ENCODE measurements around the gene NOC4L. TPM values are rescaled to one million over a fixed set of nuclear protein-coding genes. Genes with fewer than 3 reads are reported as not detected.
A peak's percentile ranks its signal among the peaks of the same experiment; 100 is the strongest.

The NOC4L gene
- total and polyA plus RNA-seq, 2 of the 4 experiments (the other 2 are of a cell fraction), result 5.2 to 13.4 TPM

DNA sequence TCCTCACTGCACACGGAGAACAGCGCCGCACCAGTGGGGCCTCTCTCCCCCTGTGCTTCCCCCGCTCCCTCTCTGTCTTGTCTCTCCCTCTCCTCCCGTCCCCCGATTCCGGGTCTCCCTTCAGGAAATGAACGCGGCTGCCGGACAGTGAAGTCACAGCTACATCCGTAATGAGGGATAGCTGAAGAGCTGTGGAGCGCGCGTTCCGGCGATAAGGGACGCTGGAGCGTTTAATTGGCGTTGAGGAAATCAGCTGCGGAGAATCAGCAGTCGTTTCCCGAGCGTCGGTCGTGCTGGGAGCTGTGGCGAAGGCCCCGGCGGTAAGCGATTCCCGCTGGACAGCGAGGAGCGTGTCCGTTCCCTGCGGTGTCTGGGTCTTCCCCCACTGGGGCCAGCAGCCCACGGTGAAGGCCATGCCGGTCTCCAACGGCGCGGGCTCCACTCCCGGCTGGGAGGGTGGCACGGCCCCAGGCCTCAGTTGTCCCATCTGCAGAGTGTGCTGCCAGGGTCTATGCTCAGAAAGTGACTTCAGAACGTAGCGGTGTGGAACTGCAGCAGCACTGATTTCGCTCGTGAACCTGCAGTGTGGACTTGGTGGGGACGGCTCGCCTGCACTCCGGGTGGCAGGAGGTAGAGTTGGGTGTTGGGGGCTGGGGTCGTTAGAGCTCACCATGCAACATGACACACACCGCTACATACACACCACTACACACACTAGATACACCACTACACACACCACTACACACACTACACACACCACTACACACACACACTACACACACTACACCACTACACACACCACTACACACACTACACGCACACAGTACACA, 10.9 kb downstream of the NOC4L start:
- WGBS, 2 experiments (ENCODE audit: extremely low coverage in 2 of 2, insufficient read length in 1 of 2), result 84 to 100% methylated on average over 1 to 26 of the region's 51 CpGs
- Histone ChIP-seq H4K91ac (ENCODE audit: insufficient read depth, low read depth, low read length) (no peak overlapping the region), H3K4me3 (ENCODE audit: insufficient read depth, low read depth, low read length) (no peak overlapping the region), H3K18ac (ENCODE audit: low read depth, low read length) (no peak overlapping the region), H2BK120ac (ENCODE audit: low read depth, low read length) (no peak overlapping the region), H3K9me1 (ENCODE audit: insufficient read depth, low read length) (peaks cover 16% of the 10 kb centered on the region; the same call in 1 of the 2 replicates), H4K8ac (ENCODE audit: low read depth in 2 of 2, low read length in 2 of 2) (no peak overlapping the region), H3K56ac (ENCODE audit: extremely low read depth, insufficient read depth, low read length) (no peak overlapping the region), H3K4ac (ENCODE audit: low read depth, low read length) (no peak overlapping the region), H2BK20ac (ENCODE audit: low read depth, low read length) (no peak overlapping the region), H3K14ac (replicated peaks; ENCODE audit: low read depth, low read length) (no peak overlapping the region), H3K36me3 (ENCODE audit: control insufficient read depth, insufficient read depth, low read length) (peaks cover 18% of the 10 kb centered on the region), H2AK9ac (replicated peaks; ENCODE audit: low read depth, low read length, poor library complexity) (no peak overlapping the region), H2BK15ac (ENCODE audit: low read depth, low read length) (no peak overlapping the region), H3K27ac (ENCODE audit: insufficient read depth, low read length) (no peak overlapping the region), H2BK5ac (ENCODE audit: low read depth, low read length, poor library complexity, severe bottlenecking) (peak overlapping the region; percentile 95), H2AK5ac (ENCODE audit: low read depth, low read length) (no peak overlapping the region), H4K20me1 (ENCODE audit: insufficient read depth, low read length) (peaks cover 18% of the 10 kb centered on the region), H3K79me1 (ENCODE audit: low read depth in 1 of 2, low read length in 2 of 2) (no peaks in the 10 kb centered on the region), H3K4me2 (ENCODE audit: low read depth, low read length) (no peak overlapping the region), H3K9me3 (ENCODE audit: control insufficient read depth, insufficient read depth, low read length) (no peaks in the 10 kb centered on the region), H4K5ac (ENCODE audit: low read depth, low read length) (no peak overlapping the region), H3K27me3 (ENCODE audit: control insufficient read depth, insufficient read depth, low read length) (no peaks in the 10 kb centered on the region), H3K9ac (ENCODE audit: low read depth, low read length) (no peak overlapping the region), H2AFZ (replicated peaks; ENCODE audit: low read length, poor library complexity) (peak overlapping the region; percentile 43), H3K4me1 (ENCODE audit: control insufficient read depth, insufficient read depth, low read length) (no peaks in the 10 kb centered on the region), H3K23ac (ENCODE audit: low read depth, low read length) (no peak overlapping the region)
- POLR2A ChIA-PET (ENCODE audit: unreplicated experiment), result no interaction called here
- no peak for TF ChIP-seq BHLHE40 (IDR thresholded peaks at IDR 0.05; ENCODE audit: low read depth, low read length)
- no peak for TF ChIP-seq MXI1 (IDR thresholded peaks at IDR 0.05; ENCODE audit: borderline replicate concordance, low read depth, low read length)
- TF ChIP-seq MAFK (IDR thresholded peaks at IDR 0.05; ENCODE audit: low read depth, low read length), result no peak
- TF ChIP-seq CTCF (conservative IDR thresholded peaks at IDR 0.05; ENCODE audit: low read depth, low read length), result no peak
- no peak for DNase-seq
- in situ Hi-C loops (cut with MboI; ENCODE audit: low sequenced_read_pairs), result loop anchor here (5.0 kb wide), 1 partner anchor 262 kb away; no protein-coding TSS in a partner anchor
- ATAC-seq (ENCODE audit: low read depth), result no peak
- BruUV-seq (replicated peaks), result no TSS peak
- intact Hi-C loops (cut with micrococcal nuclease), result loop anchor here (1.0 to 5.0 kb wide), 4 partner anchors 64 to 462 kb away; partner anchors contain the start of gene P2RX2
- CTCF ChIA-PET, result no interaction called here
- dilution Hi-C loops (cut with HindIII; ENCODE audit: low sequenced_read_pairs, unreplicated experiment), result no loop called here
